ENCODE results near the gene MCRIP2. TPM values are rescaled to one million over a fixed set of nuclear protein-coding genes. Genes with fewer than 3 reads are reported as not detected.
A peak's percentile ranks its signal among the peaks of the same experiment; 100 is the strongest.

Gene MCRIP2
- total and polyA plus RNA-seq, 9 of the 15 experiments (the other 6 are each of a cell fraction or from before 2014, with no cell fraction given) = 0.80 to 120 (median 35.2) TPM

DNA sequence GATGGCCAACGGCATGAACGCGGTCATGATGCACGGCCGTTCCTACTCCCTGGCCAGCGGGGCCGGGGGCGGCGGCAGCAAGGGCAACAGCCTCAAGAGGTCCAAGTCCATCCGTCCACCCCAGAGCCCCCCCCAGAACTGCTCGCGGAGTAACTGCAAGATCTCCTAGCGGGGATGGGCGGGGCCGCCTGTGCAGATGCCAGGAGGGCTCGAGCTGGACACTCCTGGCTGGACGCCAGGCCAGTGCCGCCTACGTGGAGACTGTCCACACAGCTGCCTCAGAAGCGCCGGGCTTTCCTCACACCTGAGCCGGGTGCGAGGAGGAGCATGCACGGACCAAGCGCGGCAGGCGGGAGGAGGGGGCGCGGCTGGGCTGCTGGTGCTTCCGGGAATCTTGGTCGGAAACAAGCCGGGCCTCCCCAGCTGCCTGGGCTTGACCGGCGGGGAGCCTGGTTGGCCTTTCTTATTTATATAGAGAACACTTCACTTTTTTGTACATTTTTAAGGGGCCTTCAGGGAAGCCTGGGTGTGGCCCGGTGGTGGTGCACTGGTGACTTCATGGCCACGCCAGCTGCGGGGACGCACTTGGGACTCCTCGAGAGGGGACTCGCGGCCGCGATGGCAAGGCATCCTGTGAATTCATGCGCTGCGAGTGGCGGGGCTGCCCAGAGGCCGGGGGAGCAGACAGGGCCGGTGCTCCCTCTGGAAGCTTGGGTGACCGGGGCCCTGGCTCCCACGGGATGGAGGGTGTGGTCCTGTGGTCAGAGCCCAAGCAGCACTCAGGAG lies 14.0 kb upstream of the MCRIP2 start (continued):
- TF ChIP-seq KLF1 (tag; IDR thresholded peaks at IDR 0.05) = peak; percentile 26; the same call in 1 of the 2 replicates
- no peak for TF ChIP-seq BRF2 (IDR thresholded peaks at IDR 0.05; ENCODE audit: borderline replicate concordance, insufficient read depth, insufficient read length)
- no peak for TF ChIP-seq ZNF354B (CRISPR knock-in tag; IDR thresholded peaks at IDR 0.05)
- no peak for TF ChIP-seq GTF2E2 (tag; IDR thresholded peaks at IDR 0.05)
- no peak for TF ChIP-seq CREBBP (IDR thresholded peaks at IDR 0.05; ENCODE audit: low read depth, low read length)
- TF ChIP-seq ZNF655 (CRISPR knock-in tag; IDR thresholded peaks at IDR 0.05) = no peak
- no peak for TF ChIP-seq SAFB2 (IDR thresholded peaks at IDR 0.05; ENCODE audit: borderline replicate concordance, low read depth, low read length, severe bottlenecking)
- TF ChIP-seq, protein P1, sequence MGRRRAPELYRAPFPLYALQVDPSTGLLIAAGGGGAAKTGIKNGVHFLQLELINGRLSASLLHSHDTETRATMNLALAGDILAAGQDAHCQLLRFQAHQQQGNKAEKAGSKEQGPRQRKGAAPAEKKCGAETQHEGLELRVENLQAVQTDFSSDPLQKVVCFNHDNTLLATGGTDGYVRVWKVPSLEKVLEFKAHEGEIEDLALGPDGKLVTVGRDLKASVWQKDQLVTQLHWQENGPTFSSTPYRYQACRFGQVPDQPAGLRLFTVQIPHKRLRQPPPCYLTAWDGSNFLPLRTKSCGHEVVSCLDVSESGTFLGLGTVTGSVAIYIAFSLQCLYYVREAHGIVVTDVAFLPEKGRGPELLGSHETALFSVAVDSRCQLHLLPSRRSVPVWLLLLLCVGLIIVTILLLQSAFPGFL (CRISPR knock-in tag; IDR thresholded peaks at IDR 0.05) = no peak
- TF ChIP-seq CEBPB (tag; IDR thresholded peaks at IDR 0.05) = no peak
- TF ChIP-seq TGIF2 (CRISPR knock-in tag; IDR thresholded peaks at IDR 0.05) = no peak
- TF ChIP-seq, protein P2, sequence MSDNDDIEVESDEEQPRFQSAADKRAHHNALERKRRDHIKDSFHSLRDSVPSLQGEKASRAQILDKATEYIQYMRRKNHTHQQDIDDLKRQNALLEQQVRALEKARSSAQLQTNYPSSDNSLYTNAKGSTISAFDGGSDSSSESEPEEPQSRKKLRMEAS (CRISPR knock-in tag; IDR thresholded peaks at IDR 0.05) = peak; percentile 53
- no peak for TF ChIP-seq MEF2A (IDR thresholded peaks at IDR 0.05; ENCODE audit: control insufficient read depth, low read depth, low read length)
- TF ChIP-seq L3MBTL2 (IDR thresholded peaks at IDR 0.05) = 0 out of 2 replicates have a peak, but pooled peaks have one; percentile 15
- TF ChIP-seq, protein P3, sequence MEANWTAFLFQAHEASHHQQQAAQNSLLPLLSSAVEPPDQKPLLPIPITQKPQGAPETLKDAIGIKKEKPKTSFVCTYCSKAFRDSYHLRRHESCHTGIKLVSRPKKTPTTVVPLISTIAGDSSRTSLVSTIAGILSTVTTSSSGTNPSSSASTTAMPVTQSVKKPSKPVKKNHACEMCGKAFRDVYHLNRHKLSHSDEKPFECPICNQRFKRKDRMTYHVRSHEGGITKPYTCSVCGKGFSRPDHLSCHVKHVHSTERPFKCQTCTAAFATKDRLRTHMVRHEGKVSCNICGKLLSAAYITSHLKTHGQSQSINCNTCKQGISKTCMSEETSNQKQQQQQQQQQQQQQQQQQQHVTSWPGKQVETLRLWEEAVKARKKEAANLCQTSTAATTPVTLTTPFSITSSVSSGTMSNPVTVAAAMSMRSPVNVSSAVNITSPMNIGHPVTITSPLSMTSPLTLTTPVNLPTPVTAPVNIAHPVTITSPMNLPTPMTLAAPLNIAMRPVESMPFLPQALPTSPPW (CRISPR knock-in tag; IDR thresholded peaks at IDR 0.05) = peak; percentile 49
- no peak for TF ChIP-seq ARID2 (IDR thresholded peaks at IDR 0.05)
- TF ChIP-seq PHB2 (IDR thresholded peaks at IDR 0.05; ENCODE audit: low read depth) = no peak
- no peak for TF ChIP-seq ZNF280A (IDR thresholded peaks at IDR 0.05; ENCODE audit: low read depth, partially characterized antibody)
- TF ChIP-seq RCOR1 (IDR thresholded peaks at IDR 0.05; ENCODE audit: borderline replicate concordance in 1 of 2, low read depth in 2 of 2, low read length in 2 of 2) = no peak
- TF ChIP-seq TAF7 (tag; IDR thresholded peaks at IDR 0.05) = no peak
- TF ChIP-seq SMARCB1 (IDR thresholded peaks at IDR 0.05; ENCODE audit: insufficient read length, low read depth) = no peak
- TF ChIP-seq POLR2H (tag; IDR thresholded peaks at IDR 0.05; ENCODE audit: low read depth) = no peak
